ENCODE results near the gene CREG2.

The CREG2 gene

GRCh38 chr2:101305492-101306078 lies 81.7 kb downstream of the CREG2 start:
- Histone ChIP-seq H2BK12ac (ENCODE audit: low read length) (no peak overlapping the region), H3K4ac (ENCODE audit: low read length) (no peak overlapping the region), H2AK5ac (ENCODE audit: low read depth, low read length) (no peak overlapping the region), H4K8ac (ENCODE audit: low read depth, low read length) (no peak overlapping the region), H4K91ac (ENCODE audit: low read depth, low read length, poor library complexity) (no peak overlapping the region), H3K14ac (ENCODE audit: low read length) (no peak overlapping the region), H3K4me2 (ENCODE audit: insufficient read depth, low read length, poor library complexity, severe bottlenecking) (no peak overlapping the region), H3K36me3 (replicated peaks in 1 of 2; ENCODE audit: control insufficient read depth in 2 of 2, insufficient read depth in 2 of 2, low read length in 2 of 2) (peaks cover 0 to 19% of the 10 kb centered on the region in 2 donors), H3K9ac (ENCODE audit: low read depth, low read length, poor library complexity) (no peak overlapping the region), H3K27me3 (ENCODE audit: control insufficient read depth in 3 of 3, insufficient read depth in 3 of 3, low read depth in 1 of 3, low read length in 3 of 3) (peaks cover 0 to 8% (median 0%) of the 10 kb centered on the region in 3 experiments), H3K23ac (ENCODE audit: low read depth, low read length, poor library complexity) (no peak overlapping the region), H3K27ac (replicated peaks; ENCODE audit: low read length) (no peak overlapping the region), H3K4me1 (ENCODE audit: control insufficient read depth in 2 of 2, insufficient read depth in 1 of 2, low read depth in 1 of 2, low read length in 2 of 2) (peaks cover 8 to 9% of the 10 kb centered on the region in 2 donors), H2BK120ac (ENCODE audit: low read depth, low read length) (no peak overlapping the region), H3K4me3 (ENCODE audit: low read length in 2 of 2) (no peak overlapping the region), H3K79me1 (ENCODE audit: low read depth, low read length) (peaks cover 3% of the 10 kb centered on the region), H2AFZ (ENCODE audit: low read length) (no peak overlapping the region), H2BK5ac (ENCODE audit: low read length) (no peak overlapping the region), H3K18ac (ENCODE audit: low read length) (no peak overlapping the region), H3K9me3 (replicated peaks in 1 of 2; ENCODE audit: control insufficient read depth in 2 of 2, insufficient read depth in 1 of 2, low read depth in 1 of 2, low read length in 2 of 2) (no peaks in the 10 kb centered on the region), H2BK15ac (ENCODE audit: low read length) (no peak overlapping the region)
- WGBS, 2 donors (ENCODE audit: extremely low coverage in 2 of 2, insufficient read length in 2 of 2, insufficient replicate concordance in 1 of 2), result no CpG with 5 or more reads among the region's 7 CpGs
- DNase-seq (ENCODE audit: low spot score), result no peak

GRCh38 chr2:101305035-101305434 lies 82.3 kb downstream of the CREG2 start:
- no peak overlapping the region for H3K23ac ChIP-seq (ENCODE audit: low read depth, low read length, poor library complexity)
- H4K8ac ChIP-seq (ENCODE audit: low read depth, low read length), result no peak overlapping the region
- H2BK12ac ChIP-seq (ENCODE audit: low read length), result no peak overlapping the region
- H3K4me1 ChIP-seq (ENCODE audit: control insufficient read depth in 2 of 2, insufficient read depth in 1 of 2, low read depth in 1 of 2, low read length in 2 of 2), result peaks cover 8 to 9% of the 10 kb centered on the region in 2 donors
- H3K27ac ChIP-seq (replicated peaks; ENCODE audit: low read length), result no peak overlapping the region
- no peak overlapping the region for H3K4me2 ChIP-seq (ENCODE audit: insufficient read depth, low read length, poor library complexity, severe bottlenecking)
- H2BK120ac ChIP-seq (ENCODE audit: low read depth, low read length), result no peak overlapping the region
- H2BK5ac ChIP-seq (ENCODE audit: low read length), result no peak overlapping the region
- no peak overlapping the region for H2AFZ ChIP-seq (ENCODE audit: low read length)
- H3K79me1 ChIP-seq (ENCODE audit: low read depth, low read length), result peaks cover 3% of the 10 kb centered on the region
- WGBS, 2 donors (ENCODE audit: extremely low coverage in 2 of 2, insufficient read length in 2 of 2, insufficient replicate concordance in 1 of 2), result no CpG with 5 or more reads among the region's 4 CpGs
- peaks cover 0 to 3% (median 0%) of the 10 kb centered on the region in 3 experiments for H3K27me3 ChIP-seq (ENCODE audit: control insufficient read depth in 3 of 3, insufficient read depth in 3 of 3, low read depth in 1 of 3, low read length in 3 of 3)
- DNase-seq (ENCODE audit: low spot score), result no peak
- no peaks in the 10 kb centered on the region for H3K9me3 ChIP-seq (replicated peaks in 1 of 2; ENCODE audit: control insufficient read depth in 2 of 2, insufficient read depth in 1 of 2, low read depth in 1 of 2, low read length in 2 of 2)
- H4K91ac ChIP-seq (ENCODE audit: low read depth, low read length, poor library complexity), result no peak overlapping the region
- H3K4ac ChIP-seq (ENCODE audit: low read length), result no peak overlapping the region
- no peak overlapping the region for H3K14ac ChIP-seq (ENCODE audit: low read length)
- H3K18ac ChIP-seq (ENCODE audit: low read length), result no peak overlapping the region
- no peak overlapping the region for H3K9ac ChIP-seq (ENCODE audit: low read depth, low read length, poor library complexity)
- H2AK5ac ChIP-seq (ENCODE audit: low read depth, low read length), result no peak overlapping the region
- H3K36me3 ChIP-seq (replicated peaks in 1 of 2; ENCODE audit: control insufficient read depth in 2 of 2, insufficient read depth in 2 of 2, low read length in 2 of 2), result peaks cover 0 to 19% of the 10 kb centered on the region in 2 donors
- no peak overlapping the region for H2BK15ac ChIP-seq (ENCODE audit: low read length)
- no peak overlapping the region for H3K4me3 ChIP-seq (ENCODE audit: low read length in 2 of 2)

- H3K4me2 ChIP-seq (ENCODE audit: insufficient read depth, low read length, poor library complexity, severe bottlenecking), result no peak overlapping the region
- no peak overlapping the region for H3K23ac ChIP-seq (ENCODE audit: low read depth, low read length, poor library complexity)
- no peak overlapping the region for H2BK12ac ChIP-seq (ENCODE audit: low read length)
- H3K14ac ChIP-seq (ENCODE audit: low read length), result no peak overlapping the region
- no peak overlapping the region for H3K27ac ChIP-seq (replicated peaks; ENCODE audit: low read length)
- H3K9ac ChIP-seq (ENCODE audit: low read depth, low read length, poor library complexity), result no peak overlapping the region
- H4K91ac ChIP-seq (ENCODE audit: low read depth, low read length, poor library complexity), result no peak overlapping the region
- H3K4me1 ChIP-seq (ENCODE audit: control insufficient read depth in 2 of 2, insufficient read depth in 1 of 2, low read depth in 1 of 2, low read length in 2 of 2), result peaks cover 5 to 9% of the 10 kb centered on the region in 2 donors
- no peak overlapping the region for H3K4ac ChIP-seq (ENCODE audit: low read length)
- no peaks in the 10 kb centered on the region for H3K9me3 ChIP-seq (replicated peaks in 1 of 2; ENCODE audit: control insufficient read depth in 2 of 2, insufficient read depth in 1 of 2, low read depth in 1 of 2, low read length in 2 of 2)
- H2BK15ac ChIP-seq (ENCODE audit: low read length), result no peak overlapping the region
- DNase-seq (ENCODE audit: low spot score), result no peak
- peaks cover 0 to 19% of the 10 kb centered on the region in 2 donors for H3K36me3 ChIP-seq (replicated peaks in 1 of 2; ENCODE audit: control insufficient read depth in 2 of 2, insufficient read depth in 2 of 2, low read length in 2 of 2)
- no peak overlapping the region for H2AK5ac ChIP-seq (ENCODE audit: low read depth, low read length)
- no CpG with 5 or more reads among the region's 1 CpG for WGBS, 2 donors (ENCODE audit: extremely low coverage in 2 of 2, insufficient read length in 2 of 2, insufficient replicate concordance in 1 of 2)
- H4K8ac ChIP-seq (ENCODE audit: low read depth, low read length), result no peak overlapping the region
- peaks cover 3% of the 10 kb centered on the region for H3K79me1 ChIP-seq (ENCODE audit: low read depth, low read length)
- no peaks in the 10 kb centered on the region for H3K27me3 ChIP-seq (ENCODE audit: control insufficient read depth in 3 of 3, insufficient read depth in 3 of 3, low read depth in 1 of 3, low read length in 3 of 3)
- no peak overlapping the region for H3K18ac ChIP-seq (ENCODE audit: low read length)
- H2AFZ ChIP-seq (ENCODE audit: low read length), result no peak overlapping the region
- H2BK120ac ChIP-seq (ENCODE audit: low read depth, low read length), result no peak overlapping the region
- no peak overlapping the region for H3K4me3 ChIP-seq (ENCODE audit: low read length in 2 of 2)
- H2BK5ac ChIP-seq (ENCODE audit: low read length), result no peak overlapping the region
Measured at GRCh38 chr2:101303688-101304087, 83.6 kb downstream of the CREG2 start.

GRCh38 chr2:101302016-101302415 lies 85.3 kb downstream of the CREG2 start:
- no peak overlapping the region for H2BK12ac ChIP-seq (ENCODE audit: low read length)
- no peak overlapping the region for H3K23ac ChIP-seq (ENCODE audit: low read depth, low read length, poor library complexity)
- no peak overlapping the region for H4K8ac ChIP-seq (ENCODE audit: low read depth, low read length)
- no peak overlapping the region for H3K14ac ChIP-seq (ENCODE audit: low read length)
- H2AK5ac ChIP-seq (ENCODE audit: low read depth, low read length), result no peak overlapping the region
- H3K9me3 ChIP-seq (replicated peaks in 1 of 2; ENCODE audit: control insufficient read depth in 2 of 2, insufficient read depth in 1 of 2, low read depth in 1 of 2, low read length in 2 of 2), result no peaks in the 10 kb centered on the region
- H2BK5ac ChIP-seq (ENCODE audit: low read length), result no peak overlapping the region
- H3K4me1 ChIP-seq (ENCODE audit: control insufficient read depth in 2 of 2, insufficient read depth in 1 of 2, low read depth in 1 of 2, low read length in 2 of 2), result peaks cover 0 to 5% of the 10 kb centered on the region in 2 donors
- no peak overlapping the region for H4K91ac ChIP-seq (ENCODE audit: low read depth, low read length, poor library complexity)
- H3K36me3 ChIP-seq (replicated peaks in 1 of 2; ENCODE audit: control insufficient read depth in 2 of 2, insufficient read depth in 2 of 2, low read length in 2 of 2), result peaks cover 0 to 19% of the 10 kb centered on the region in 2 donors
- H2BK120ac ChIP-seq (ENCODE audit: low read depth, low read length), result no peak overlapping the region
- WGBS, 2 donors (ENCODE audit: extremely low coverage in 2 of 2, insufficient read length in 2 of 2, insufficient replicate concordance in 1 of 2), result no CpG with 5 or more reads among the region's 4 CpGs
- no peak overlapping the region for H3K27ac ChIP-seq (replicated peaks; ENCODE audit: low read length)
- H3K79me1 ChIP-seq (ENCODE audit: low read depth, low read length), result peaks cover 3% of the 10 kb centered on the region
- H3K27me3 ChIP-seq (ENCODE audit: control insufficient read depth in 3 of 3, insufficient read depth in 3 of 3, low read depth in 1 of 3, low read length in 3 of 3), result no peaks in the 10 kb centered on the region
- no peak overlapping the region for H2AFZ ChIP-seq (ENCODE audit: low read length)
- no peak overlapping the region for H2BK15ac ChIP-seq (ENCODE audit: low read length)
- H3K4ac ChIP-seq (ENCODE audit: low read length), result no peak overlapping the region
- H3K18ac ChIP-seq (ENCODE audit: low read length), result no peak overlapping the region
- H3K4me2 ChIP-seq (ENCODE audit: insufficient read depth, low read length, poor library complexity, severe bottlenecking), result no peak overlapping the region
- no peak overlapping the region for H3K4me3 ChIP-seq (ENCODE audit: low read length in 2 of 2)
- DNase-seq (ENCODE audit: low spot score), result no peak
- H3K9ac ChIP-seq (ENCODE audit: low read depth, low read length, poor library complexity), result no peak overlapping the region
